H1 (cell line): Measurements from ENCODE around the gene KYNU. TPM values are rescaled to one million over a fixed set of nuclear protein-coding genes. Genes with fewer than 3 reads are reported as not detected.

Source experiments
- CTCF ChIA-PET: fragments of 300-600 bp; sonication (Branson Sonifier 250); formaldehyde crosslinking; loops from one replicate; lab custom pipeline; 2021; ENCODE audit not compliant: partially characterized antibody; lab: Charles Lee
- POLR2A ChIA-PET: fragments of 300-600 bp; sonication (Branson Sonifier 250); formaldehyde crosslinking; loops from one replicate; lab custom pipeline; 2021; ENCODE audit warnings: inconsistent platforms; ENCODE audit not compliant: partially characterized antibody; lab: Charles Lee
- DNase-seq, 2 experiments: peaks; one replicate each; pipeline versions ENCODE4 v3.0.0 to v3.0.0-alpha.2; 2010 to 2022; ENCODE audit warnings: low spot score in 2 of 2, low read depth in 1 of 2, mixed read lengths in 1 of 2
- FAIRE-seq: peaks from 2 replicates; lab custom pipeline; 2011; peaks lifted over from hg19 to GRCh38; lab: Jason Lieb, UNC
- H2AFZ ChIP-seq: 2 replicates; pipeline ENCODE4 v1.8.1; 2012; ENCODE audit warnings: low read length, inconsistent platforms
- H2AK5ac ChIP-seq: 2 replicates; pipeline ENCODE4 v1.6.1; 2013; ENCODE audit warnings: low read depth, low read length
- H2BK120ac ChIP-seq: replicated peaks from 2 replicates; pipeline ENCODE3; 2013; ENCODE audit warnings: low read depth, low read length, inconsistent platforms
- H2BK12ac ChIP-seq: 2 replicates; pipeline ENCODE4 v1.6.1; 2013; ENCODE audit warnings: low read depth, low read length
- H2BK15ac ChIP-seq: 2 replicates; pipeline ENCODE4 v1.6.1; 2013; ENCODE audit warnings: low read length
- H2BK20ac ChIP-seq: 2 replicates; pipeline ENCODE4 v1.6.1; 2013; ENCODE audit warnings: low read length
- H2BK5ac ChIP-seq: 2 replicates; pipeline ENCODE4 v1.6.1; 2013; ENCODE audit warnings: low read depth, low read length
- H3K14ac ChIP-seq: 2 replicates; pipeline ENCODE4 v1.6.1; 2013; ENCODE audit warnings: inconsistent platforms; ENCODE audit not compliant: insufficient read length
- H3K18ac ChIP-seq: 2 replicates; pipeline ENCODE4 v1.6.1; 2013; ENCODE audit warnings: low read length; ENCODE audit errors: extremely low read depth
- H3K23ac ChIP-seq: 2 replicates; pipeline ENCODE4 v1.6.1; 2013; ENCODE audit warnings: inconsistent platforms; ENCODE audit not compliant: insufficient read length
- H3K23me2 ChIP-seq: 2 replicates; pipeline ENCODE4 v1.6.1; 2013; ENCODE audit warnings: low read depth, low read length
- H3K27ac ChIP-seq: 2 replicates; pipeline ENCODE4 v1.6.1; 2011; ENCODE audit warnings: low read depth, low read length, inconsistent platforms
- H3K27me3 ChIP-seq, 4 experiments: replicated peaks in 1 of 4; 1 replicate in 1 of 4; 2 replicates in 3 of 4; pipeline versions ENCODE4 v1.6.1 to v1.8.1; 2011 to 2013; ENCODE audit warnings: low read length in 3 of 4, mild to moderate bottlenecking in 3 of 4, inconsistent platforms in 2 of 4, mixed read lengths in 2 of 4, moderate library complexity in 1 of 4; ENCODE audit not compliant: control insufficient read depth in 3 of 4, insufficient read depth in 3 of 4; ENCODE audit errors: extremely low read depth in 1 of 4
- H3K36me3 ChIP-seq, 4 experiments: 2 replicates each; pipeline versions ENCODE4 v1.6.1 to v1.8.1; 2011 to 2013; ENCODE audit warnings: mild to moderate bottlenecking in 4 of 4, low read length in 3 of 4, moderate library complexity in 2 of 4, control low read depth in 1 of 4, inconsistent platforms in 1 of 4; ENCODE audit not compliant: insufficient read depth in 4 of 4, control insufficient read depth in 2 of 4
- H3K4ac ChIP-seq: replicated peaks from 2 replicates; pipeline ENCODE3; 2013; ENCODE audit warnings: low read length, low read depth, mixed read lengths, inconsistent platforms; ENCODE audit not compliant: insufficient read length
- H3K4me1 ChIP-seq, 4 experiments: replicated peaks in 1 of 4; 1 replicate in 1 of 4; 2 replicates in 3 of 4; pipeline versions ENCODE4 v1.6.1 to v1.8.1; 2011 to 2013; ENCODE audit warnings: low read length in 3 of 4, inconsistent platforms in 2 of 4, mixed read lengths in 1 of 4; ENCODE audit not compliant: insufficient read depth in 4 of 4, control insufficient read depth in 3 of 4
- H3K4me2 ChIP-seq, 2 experiments: 2 replicates each; pipeline versions ENCODE4 v1.6.1 to v1.8.1; 2011 to 2013; ENCODE audit warnings: low read depth in 2 of 2, low read length in 2 of 2, control low read depth in 1 of 2, inconsistent platforms in 1 of 2, mild to moderate bottlenecking in 1 of 2; ENCODE audit not compliant: insufficient read depth in 1 of 2
- H3K4me3 ChIP-seq, 4 experiments: fragments of 200-600, 300-600 bp in 1 of 4; sonication (generic), shearing (Covaris generic), sonication (Bioruptor Twin) in 1 of 4; 2 replicates each; pipeline versions ENCODE4 v1.5.1 to v1.8.1; 2011 to 2016; ENCODE audit warnings: low read length in 4 of 4, low read depth in 3 of 4, control low read depth in 2 of 4, inconsistent platforms in 2 of 4, mild to moderate bottlenecking in 2 of 4, mixed read lengths in 1 of 4, moderate library complexity in 1 of 4; ENCODE audit not compliant: insufficient read depth in 2 of 4; ENCODE audit errors: extremely low read depth in 1 of 4
- H3K56ac ChIP-seq: replicated peaks from 2 replicates; pipeline ENCODE3; 2013; ENCODE audit warnings: low read depth, mild to moderate bottlenecking, mixed read lengths, low read length, inconsistent platforms; ENCODE audit not compliant: insufficient read length
- H3K79me1 ChIP-seq: 2 replicates; pipeline ENCODE4 v1.6.1; 2013; ENCODE audit warnings: low read depth, low read length, control low read depth
- H3K79me2 ChIP-seq, 2 experiments: 2 replicates each; pipeline versions ENCODE4 v1.6.1 to v1.8.1; 2012 to 2013; ENCODE audit warnings: low read length in 2 of 2, mild to moderate bottlenecking in 2 of 2, inconsistent platforms in 1 of 2; ENCODE audit not compliant: insufficient read depth in 2 of 2, control insufficient read depth in 1 of 2
- H3K9ac ChIP-seq, 4 experiments: replicated peaks in 1 of 4; 1 replicate in 1 of 4; 2 replicates in 3 of 4; pipeline versions ENCODE4 v1.6.1 to v1.8.1; 2011 to 2013; ENCODE audit warnings: low read depth in 3 of 4, low read length in 3 of 4, control low read depth in 2 of 4, mild to moderate bottlenecking in 2 of 4, moderate library complexity in 2 of 4, inconsistent platforms in 1 of 4; ENCODE audit errors: extremely low read depth in 1 of 4
- H3K9me3 ChIP-seq, 2 experiments: 2 replicates each; pipeline versions ENCODE4 v1.6.1 to v1.8.1; 2012 to 2013; ENCODE audit warnings: mild to moderate bottlenecking in 2 of 2, moderate library complexity in 2 of 2, control low read depth in 1 of 2, inconsistent platforms in 1 of 2, low read depth in 1 of 2, low read length in 1 of 2, mixed read lengths in 1 of 2; ENCODE audit not compliant: insufficient read depth in 2 of 2
- H4K20me1 ChIP-seq, 2 experiments: replicated peaks in 1 of 2; 2 replicates each; pipeline versions ENCODE3 to v1.8.1; 2011 to 2013; ENCODE audit warnings: inconsistent platforms in 2 of 2, low read length in 2 of 2, mild to moderate bottlenecking in 1 of 2; ENCODE audit not compliant: insufficient read depth in 2 of 2, control insufficient read depth in 1 of 2
- H4K5ac ChIP-seq: 2 replicates; pipeline ENCODE4 v1.6.1; 2013; ENCODE audit warnings: low read length, low read depth, mixed read lengths, inconsistent platforms; ENCODE audit not compliant: insufficient read length
- H4K8ac ChIP-seq: 2 replicates; pipeline ENCODE4 v1.8.0; 2013; ENCODE audit warnings: mild to moderate bottlenecking, moderate library complexity, low read length, inconsistent platforms; ENCODE audit not compliant: insufficient read depth; ENCODE audit errors: extremely low read depth
- H4K91ac ChIP-seq: replicated peaks from 2 replicates; pipeline ENCODE3; 2013; ENCODE audit warnings: low read length, mixed read lengths, inconsistent platforms; ENCODE audit not compliant: insufficient read length
- EGR1 ChIP-seq: IDR thresholded peaks from 2 replicates; pipeline ENCODE4 v1.6.1; 2011; ENCODE audit warnings: low read depth, low read length, borderline replicate concordance
- polyA plus RNA-seq, 7 experiments: library from polyadenylated mRNA; depleted of rRNA in 3 of 7; stranded (reverse) in 5 of 7; unstranded in 2 of 7; fragments of >200 nt in 5 of 7; fragments of 200-250 nt in 2 of 7; gene quantifications; 1 replicate in 5 of 7; 2 replicates in 1 of 7; 4 replicates in 1 of 7; pipeline versions ENCODE4 v1.2.1 to v1.2.3, GENCODE V29; 2011 to 2013; ENCODE audit warnings: missing spikeins in 2 of 7, mixed read lengths in 2 of 7
- total RNA-seq: library from RNA; stranded (reverse); fragmentation: NEBNext Ultra II Directional; extraction: Animal tissue kit (Norgen Biotek cat#: 25700); gene quantifications from 2 replicates; pipeline ENCODE4 v1.2.1, GENCODE V29; 2021

Gene KYNU
- total and polyA plus RNA-seq, 2 of the 8 experiments (the other 6 are each of a cell fraction or from before 2014, with no cell fraction given): 0.09 to 0.13 TPM

- no peak overlapping the region for H2AFZ ChIP-seq
- no peak overlapping the region for H3K4me3 ChIP-seq
- H3K4ac ChIP-seq: no peak overlapping the region
- no peak overlapping the region for H4K91ac ChIP-seq
- H3K4me2 ChIP-seq: no peak overlapping the region
- no peaks in the 10 kb centered on the region for H3K79me1 ChIP-seq
- no peak overlapping the region for H2AK5ac ChIP-seq
- H2BK12ac ChIP-seq: no peak overlapping the region
- no peak overlapping the region for H2BK5ac ChIP-seq
- no peaks in the 10 kb centered on the region for H3K36me3 ChIP-seq
- no peak overlapping the region for H3K23ac ChIP-seq
- no peak overlapping the region for H3K14ac ChIP-seq
- H3K4me1 ChIP-seq: no peaks in the 10 kb centered on the region
- ChIA-PET POLR2A (no interaction called here), CTCF (interaction anchor here (0.8 kb wide), 1 partner anchor 212 kb away, joined by 3 read pairs; no protein-coding TSS in a partner anchor)
- no peak overlapping the region for H4K8ac ChIP-seq
- no peaks in the 10 kb centered on the region; a peak in 1 of 4 replicates for H3K9me3 ChIP-seq
- H2BK15ac ChIP-seq: no peak overlapping the region
- H3K56ac ChIP-seq: no peak overlapping the region
- H3K79me2 ChIP-seq: no peaks in the 10 kb centered on the region
- no peak overlapping the region for H2BK20ac ChIP-seq
- no peak for FAIRE-seq
- H4K20me1 ChIP-seq: no peaks in the 10 kb centered on the region
- H3K23me2 ChIP-seq: no peaks in the 10 kb centered on the region; the same call in 1 of the 2 replicates
- H3K18ac ChIP-seq: no peak overlapping the region
- H2BK120ac ChIP-seq: no peak overlapping the region
- H3K9ac ChIP-seq: no peak overlapping the region
- H3K27ac ChIP-seq: no peak overlapping the region
- H4K5ac ChIP-seq: no peak overlapping the region
- no peaks in the 10 kb centered on the region for H3K27me3 ChIP-seq
- DNase-seq: no peak
- no peak for TF ChIP-seq EGR1
These were observed 6.1 kb downstream of the KYNU start for GRCh38 chr2:142883526-142883925.
